ENCODE data around the gene RLN3.

The RLN3 gene, protein sequence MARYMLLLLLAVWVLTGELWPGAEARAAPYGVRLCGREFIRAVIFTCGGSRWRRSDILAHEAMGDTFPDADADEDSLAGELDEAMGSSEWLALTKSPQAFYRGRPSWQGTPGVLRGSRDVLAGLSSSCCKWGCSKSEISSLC
- long read RNA-seq, partial matches to known transcripts: 0 of 2 reads
- long read RNA-seq, other reads (novel, unspliced or antisense): 2 of 2 reads

DNA sequence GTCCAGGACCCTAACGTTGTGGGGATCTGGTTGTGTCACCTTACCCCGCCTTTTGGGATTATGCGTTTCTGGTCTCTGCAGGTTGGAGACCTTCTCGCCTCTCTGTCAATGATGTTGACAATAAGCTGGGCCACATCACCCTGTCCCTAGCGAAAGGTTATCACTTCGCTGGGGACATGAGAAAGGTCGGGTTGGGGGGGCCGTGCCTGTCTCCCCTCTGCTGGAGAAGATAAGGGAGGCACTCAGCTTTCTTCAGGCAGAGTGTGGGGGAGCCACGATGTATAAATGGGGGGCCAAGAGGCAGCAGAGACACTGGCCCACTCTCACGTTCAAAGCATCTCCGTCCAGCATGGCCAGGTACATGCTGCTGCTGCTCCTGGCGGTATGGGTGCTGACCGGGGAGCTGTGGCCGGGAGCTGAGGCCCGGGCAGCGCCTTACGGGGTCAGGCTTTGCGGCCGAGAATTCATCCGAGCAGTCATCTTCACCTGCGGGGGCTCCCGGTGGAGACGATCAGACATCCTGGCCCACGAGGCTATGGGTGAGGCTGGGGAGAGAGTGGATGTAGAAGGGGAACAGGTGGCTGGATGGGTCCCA, at the start of gene RLN3:
Gene RLN3 (plus strand): TSS at position 293 of the 595 bp plus-strand sequence. CDS start 57 bp downstream, at position 350.
- TF ChIP-seq GABPA (IDR thresholded peaks at IDR 0.05; ENCODE audit: low read depth): no peak
- TF ChIP-seq, protein P1, sequence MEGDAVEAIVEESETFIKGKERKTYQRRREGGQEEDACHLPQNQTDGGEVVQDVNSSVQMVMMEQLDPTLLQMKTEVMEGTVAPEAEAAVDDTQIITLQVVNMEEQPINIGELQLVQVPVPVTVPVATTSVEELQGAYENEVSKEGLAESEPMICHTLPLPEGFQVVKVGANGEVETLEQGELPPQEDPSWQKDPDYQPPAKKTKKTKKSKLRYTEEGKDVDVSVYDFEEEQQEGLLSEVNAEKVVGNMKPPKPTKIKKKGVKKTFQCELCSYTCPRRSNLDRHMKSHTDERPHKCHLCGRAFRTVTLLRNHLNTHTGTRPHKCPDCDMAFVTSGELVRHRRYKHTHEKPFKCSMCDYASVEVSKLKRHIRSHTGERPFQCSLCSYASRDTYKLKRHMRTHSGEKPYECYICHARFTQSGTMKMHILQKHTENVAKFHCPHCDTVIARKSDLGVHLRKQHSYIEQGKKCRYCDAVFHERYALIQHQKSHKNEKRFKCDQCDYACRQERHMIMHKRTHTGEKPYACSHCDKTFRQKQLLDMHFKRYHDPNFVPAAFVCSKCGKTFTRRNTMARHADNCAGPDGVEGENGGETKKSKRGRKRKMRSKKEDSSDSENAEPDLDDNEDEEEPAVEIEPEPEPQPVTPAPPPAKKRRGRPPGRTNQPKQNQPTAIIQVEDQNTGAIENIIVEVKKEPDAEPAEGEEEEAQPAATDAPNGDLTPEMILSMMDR (IDR thresholded peaks at IDR 0.05; ENCODE audit: insufficient read depth, low read length): no peak
- TF ChIP-seq POLR2AphosphoS5 (IDR thresholded peaks at IDR 0.05; ENCODE audit: low read depth): no peak
- TF ChIP-seq, protein P2, sequence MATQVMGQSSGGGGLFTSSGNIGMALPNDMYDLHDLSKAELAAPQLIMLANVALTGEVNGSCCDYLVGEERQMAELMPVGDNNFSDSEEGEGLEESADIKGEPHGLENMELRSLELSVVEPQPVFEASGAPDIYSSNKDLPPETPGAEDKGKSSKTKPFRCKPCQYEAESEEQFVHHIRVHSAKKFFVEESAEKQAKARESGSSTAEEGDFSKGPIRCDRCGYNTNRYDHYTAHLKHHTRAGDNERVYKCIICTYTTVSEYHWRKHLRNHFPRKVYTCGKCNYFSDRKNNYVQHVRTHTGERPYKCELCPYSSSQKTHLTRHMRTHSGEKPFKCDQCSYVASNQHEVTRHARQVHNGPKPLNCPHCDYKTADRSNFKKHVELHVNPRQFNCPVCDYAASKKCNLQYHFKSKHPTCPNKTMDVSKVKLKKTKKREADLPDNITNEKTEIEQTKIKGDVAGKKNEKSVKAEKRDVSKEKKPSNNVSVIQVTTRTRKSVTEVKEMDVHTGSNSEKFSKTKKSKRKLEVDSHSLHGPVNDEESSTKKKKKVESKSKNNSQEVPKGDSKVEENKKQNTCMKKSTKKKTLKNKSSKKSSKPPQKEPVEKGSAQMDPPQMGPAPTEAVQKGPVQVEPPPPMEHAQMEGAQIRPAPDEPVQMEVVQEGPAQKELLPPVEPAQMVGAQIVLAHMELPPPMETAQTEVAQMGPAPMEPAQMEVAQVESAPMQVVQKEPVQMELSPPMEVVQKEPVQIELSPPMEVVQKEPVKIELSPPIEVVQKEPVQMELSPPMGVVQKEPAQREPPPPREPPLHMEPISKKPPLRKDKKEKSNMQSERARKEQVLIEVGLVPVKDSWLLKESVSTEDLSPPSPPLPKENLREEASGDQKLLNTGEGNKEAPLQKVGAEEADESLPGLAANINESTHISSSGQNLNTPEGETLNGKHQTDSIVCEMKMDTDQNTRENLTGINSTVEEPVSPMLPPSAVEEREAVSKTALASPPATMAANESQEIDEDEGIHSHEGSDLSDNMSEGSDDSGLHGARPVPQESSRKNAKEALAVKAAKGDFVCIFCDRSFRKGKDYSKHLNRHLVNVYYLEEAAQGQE (IDR thresholded peaks at IDR 0.05; ENCODE audit: insufficient replicate concordance, low read depth): no peak
- no peak for TF ChIP-seq SPI1 (IDR thresholded peaks at IDR 0.05; ENCODE audit: borderline replicate concordance, low read depth)
- no peak for DNase-seq (ENCODE audit: low read depth in 1 of 2, low spot score in 1 of 2)
- Histone ChIP-seq H3K27me3 (ENCODE audit: insufficient read depth, poor library complexity, severe bottlenecking) (no peaks in the 10 kb centered on the region), H3K27ac (replicated peaks) (no peak within 1 kb of the TSS), H3K4me3 (replicated peaks; ENCODE audit: insufficient read depth, low read length) (no peak within 1 kb of the TSS)

DNA sequence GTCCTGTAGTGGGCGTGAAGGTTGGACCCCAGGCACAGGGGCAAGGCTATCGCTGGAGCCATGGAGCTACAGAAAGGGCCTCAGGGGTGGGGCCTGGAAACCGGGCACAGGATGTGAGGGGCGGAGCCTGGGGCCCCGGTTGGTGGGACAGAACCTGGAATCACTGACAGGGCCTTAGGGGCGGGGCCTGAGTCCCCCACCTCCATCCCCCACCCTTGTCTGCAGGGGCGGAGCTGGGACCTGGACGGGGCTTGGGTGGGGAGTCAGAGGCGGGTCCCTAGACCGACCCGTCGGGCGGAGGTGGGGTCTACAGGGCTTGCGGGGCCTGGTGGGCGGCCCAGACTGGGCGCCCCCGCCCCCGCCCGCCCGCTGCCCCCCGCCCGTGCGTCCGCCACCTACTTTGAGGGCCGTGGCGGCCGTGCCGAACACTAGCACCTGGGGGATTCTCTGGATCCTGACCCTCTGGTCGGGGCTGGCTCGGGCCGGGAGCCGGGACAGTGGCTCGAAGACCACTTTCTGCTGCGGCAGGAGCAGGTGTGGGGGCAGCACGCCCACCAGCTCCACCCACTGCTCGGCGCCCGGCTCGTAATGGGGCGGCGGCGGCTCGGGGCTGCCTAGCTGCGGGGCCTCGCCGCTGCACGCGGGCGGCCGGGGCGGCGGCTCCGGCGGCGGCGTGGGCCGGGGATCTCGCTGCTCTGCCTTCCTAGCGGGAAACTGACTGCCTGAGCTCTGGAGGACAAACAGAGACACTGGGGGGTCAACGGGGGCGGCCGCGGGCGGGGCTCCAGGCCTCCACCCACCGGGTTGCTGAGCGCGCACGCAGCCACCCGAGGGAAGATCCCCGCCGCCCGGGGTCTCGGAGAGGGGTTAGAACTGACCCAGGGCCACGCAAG, 49.4 kb upstream of the RLN3 start:
- Histone ChIP-seq H3K27me3 (ENCODE audit: insufficient read depth, poor library complexity, severe bottlenecking) (no peaks in the 10 kb centered on the region), H3K27ac (replicated peaks) (no peak overlapping the region), H3K4me3 (replicated peaks; ENCODE audit: insufficient read depth, low read length) (no peak overlapping the region)
- TF ChIP-seq SPI1 (IDR thresholded peaks at IDR 0.05; ENCODE audit: borderline replicate concordance, low read depth) (no peak), GABPA (IDR thresholded peaks at IDR 0.05; ENCODE audit: low read depth) (no peak), POLR2AphosphoS5 (IDR thresholded peaks at IDR 0.05; ENCODE audit: low read depth) (no peak)
- TF ChIP-seq, protein P2 (IDR thresholded peaks at IDR 0.05; ENCODE audit: insufficient replicate concordance, low read depth): no peak
- TF ChIP-seq, protein P1 (IDR thresholded peaks at IDR 0.05; ENCODE audit: insufficient read depth, low read length): no peak
- no peak for DNase-seq (ENCODE audit: low read depth in 1 of 2, low spot score in 1 of 2)

DNA sequence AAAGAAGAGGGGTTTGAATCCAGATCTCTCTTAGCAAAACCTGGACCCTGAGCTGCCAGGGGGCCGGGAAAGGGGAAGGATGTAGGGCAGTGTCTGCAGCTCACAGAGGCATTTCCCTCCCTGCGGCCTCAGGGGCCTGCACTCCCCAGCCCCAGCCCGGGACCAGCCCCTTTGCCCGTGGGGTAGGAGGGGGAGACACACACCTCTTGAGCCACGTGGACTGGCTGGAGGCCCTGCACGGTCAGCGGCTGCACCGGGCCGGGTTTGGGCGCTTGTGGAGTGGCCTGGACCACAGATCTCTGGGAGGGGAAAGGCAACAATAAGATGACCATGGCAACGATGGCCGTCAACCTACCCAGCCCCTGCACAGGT, 48.7 kb upstream of the RLN3 start:
- Histone ChIP-seq H3K4me3 (replicated peaks; ENCODE audit: insufficient read depth, low read length) (no peak overlapping the region), H3K27ac (replicated peaks) (no peak overlapping the region), H3K27me3 (ENCODE audit: insufficient read depth, poor library complexity, severe bottlenecking) (no peaks in the 10 kb centered on the region)
- TF ChIP-seq SPI1 (IDR thresholded peaks at IDR 0.05; ENCODE audit: borderline replicate concordance, low read depth) (no peak), POLR2AphosphoS5 (IDR thresholded peaks at IDR 0.05; ENCODE audit: low read depth) (no peak), GABPA (IDR thresholded peaks at IDR 0.05; ENCODE audit: low read depth) (no peak)
- TF ChIP-seq, protein P2 (IDR thresholded peaks at IDR 0.05; ENCODE audit: insufficient replicate concordance, low read depth): no peak
- TF ChIP-seq, protein P1 (IDR thresholded peaks at IDR 0.05; ENCODE audit: insufficient read depth, low read length): no peak
- DNase-seq (ENCODE audit: low read depth in 1 of 2, low spot score in 1 of 2): no peak
